HG02884 (cell line): Measurements from ENCODE around the gene TTC28.
"Not testable (repeated sequence)": the region's sequence is repeated elsewhere in the genome, so short reads cannot be mapped to it uniquely, and the experiment has no call there.

Experiments
- ATAC-seq: cut with Tn5 transposase; IDR thresholded peaks from one replicate; pipeline ENCODE4 v1.9.1; 2021; ENCODE audit warnings: mild to moderate bottlenecking, moderate library complexity; ENCODE audit not compliant: unreplicated experiment

The TTC28 gene

GRCh38 chr22:28112548-28113043, 567.0 kb downstream of the TTC28 start:
- no peak for ATAC-seq

GRCh38 chr22:28112190-28112544, 567.5 kb downstream of the TTC28 start:
- no peak for ATAC-seq

DNA sequence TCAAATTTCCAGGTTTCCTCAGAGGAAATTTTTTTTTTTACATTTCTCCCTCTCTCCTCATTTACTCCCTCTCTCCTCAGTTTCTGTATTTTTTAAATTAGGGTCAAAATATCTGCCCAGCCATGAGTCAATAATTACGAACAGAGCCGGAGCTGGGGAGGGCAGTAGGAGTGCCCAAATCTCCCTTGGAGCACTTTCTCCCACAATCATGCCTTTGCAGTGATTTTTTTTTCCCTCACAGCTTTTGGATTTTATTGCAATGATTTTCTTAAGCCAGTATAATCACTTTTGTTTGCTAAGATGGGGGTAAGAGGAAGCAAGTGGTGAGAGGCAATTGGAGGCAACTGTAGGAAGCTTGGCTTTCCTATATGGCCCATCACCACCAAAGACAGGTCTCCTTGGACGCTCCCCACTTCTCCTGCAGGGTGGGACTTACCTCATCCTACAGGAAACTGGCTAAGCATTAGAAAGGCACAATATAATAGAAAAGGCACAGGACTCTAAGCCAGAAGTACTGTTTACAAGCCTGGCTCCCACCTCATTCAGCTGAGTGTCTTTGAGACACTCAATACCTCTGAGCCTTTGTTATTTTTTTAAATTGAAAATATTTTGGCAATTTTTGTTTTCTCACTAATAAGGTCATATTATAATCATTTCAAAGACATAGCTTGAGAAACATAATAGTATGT, 568.0 kb downstream of the TTC28 start:
- no peak for ATAC-seq

DNA sequence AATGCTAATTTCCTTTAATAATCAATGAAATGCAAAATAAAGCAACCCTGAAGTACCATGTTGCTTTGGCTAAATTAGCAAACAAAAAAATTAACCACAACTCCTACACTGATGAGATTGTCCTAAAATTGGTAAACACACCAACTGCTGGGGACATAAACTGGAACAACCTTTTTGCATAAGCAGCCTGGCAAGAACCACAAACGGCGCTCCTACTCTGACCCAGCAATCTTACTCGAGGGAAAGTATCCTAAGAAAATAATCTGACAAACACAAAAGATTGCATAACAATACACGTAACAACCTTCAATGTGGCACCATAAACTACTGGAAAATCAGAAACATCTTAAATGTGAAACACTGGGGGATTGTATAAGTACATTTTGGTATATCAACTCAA, 570.8 kb downstream of the TTC28 start:
- ATAC-seq, result no peak

DNA sequence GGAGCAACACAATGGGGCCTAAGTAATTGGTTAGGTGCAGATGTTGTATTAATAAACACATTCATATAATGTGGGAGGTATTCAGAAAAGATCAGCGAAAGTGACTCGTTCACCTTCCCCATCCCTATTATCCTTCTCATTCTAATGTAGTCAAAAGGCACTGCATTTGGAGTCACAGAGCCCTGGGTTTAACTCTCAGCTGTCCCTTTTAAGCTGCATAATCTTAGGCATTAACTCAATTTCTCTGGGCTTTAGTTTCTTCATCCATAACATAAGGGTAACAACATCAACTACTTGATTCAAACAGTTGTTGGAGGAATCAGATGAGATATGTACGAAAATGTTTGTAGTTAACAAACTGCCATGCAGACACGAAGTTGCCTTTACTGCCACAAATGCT, 573.0 kb downstream of the TTC28 start:
- no peak for ATAC-seq

- no peak for ATAC-seq
Measured at GRCh38 chr22:28105988-28106387, 573.7 kb downstream of the TTC28 start.

GRCh38 chr22:28105413-28105812, 574.2 kb downstream of the TTC28 start:
- ATAC-seq, result no peak

GRCh38 chr22:28103596-28103995, 576.0 kb downstream of the TTC28 start:
- ATAC-seq, result no peak

- ATAC-seq, result no peak
Measured at GRCh38 chr22:28102151-28102812, 577.4 kb downstream of the TTC28 start.

GRCh38 chr22:28097627-28098026, 582.0 kb downstream of the TTC28 start:
- no peak for ATAC-seq

GRCh38 chr22:28096161-28096560, 583.5 kb downstream of the TTC28 start:
- no peak for ATAC-seq

GRCh38 chr22:28095316-28096095, 584.1 kb downstream of the TTC28 start:
- ATAC-seq, result no peak

DNA sequence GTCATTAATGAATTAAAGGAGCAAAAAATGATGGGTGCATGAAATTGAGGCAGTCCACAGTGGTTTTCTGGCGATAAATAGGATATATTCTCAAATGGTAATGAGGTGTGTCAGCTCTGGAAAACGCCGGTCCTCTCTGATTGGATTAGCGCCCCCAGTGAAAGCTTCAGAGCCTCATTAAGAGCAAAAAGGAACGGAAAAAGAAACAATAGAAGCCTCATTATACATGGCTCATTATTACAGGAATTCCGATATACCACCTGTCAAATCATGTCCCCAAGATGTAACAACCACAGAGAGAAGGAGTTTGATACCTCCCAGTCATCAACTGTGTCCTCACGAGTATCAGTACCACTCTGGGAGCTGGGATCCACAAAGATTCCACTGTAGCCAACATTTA, 584.9 kb downstream of the TTC28 start:
- ATAC-seq, result no peak

- ATAC-seq, result no peak
Measured at GRCh38 chr22:28093711-28094110, 585.9 kb downstream of the TTC28 start.

GRCh38 chr22:28091486-28091885, 588.2 kb downstream of the TTC28 start:
- ATAC-seq, result no peak

- not testable (repeated sequence) for ATAC-seq
Measured at GRCh38 chr22:28089541-28089940, 590.1 kb downstream of the TTC28 start.

GRCh38 chr22:28077166-28077565, 602.5 kb downstream of the TTC28 start:
- no peak for ATAC-seq

DNA sequence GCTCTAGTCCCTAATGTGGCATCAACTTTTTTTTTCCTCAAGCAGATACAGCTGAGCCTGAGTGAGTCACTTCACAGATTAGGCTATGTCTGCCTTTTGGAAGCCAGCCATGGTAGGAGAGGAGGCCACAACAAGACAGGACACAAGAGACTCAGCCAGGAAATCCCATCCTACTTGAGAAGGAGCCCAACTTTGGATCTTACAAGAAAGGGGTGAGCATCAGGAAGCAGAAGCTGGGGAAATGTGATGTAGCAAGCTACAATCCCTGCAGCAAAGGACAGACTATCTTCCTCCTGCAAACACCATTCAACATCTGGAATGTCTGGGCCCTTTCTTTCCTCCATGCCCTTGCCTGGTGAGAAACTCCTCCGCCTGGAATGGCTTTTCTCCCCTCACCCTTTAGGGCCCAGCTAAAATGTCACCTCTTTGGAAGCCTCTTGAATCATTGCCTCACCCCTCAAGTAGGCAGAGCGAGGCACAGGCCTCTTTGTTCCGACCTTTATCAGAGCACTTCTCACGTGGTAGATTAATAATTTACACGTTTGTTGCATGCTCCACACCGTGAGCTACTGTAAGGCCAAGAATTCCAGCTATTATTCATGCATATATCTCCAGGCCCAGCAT, 604.2 kb downstream of the TTC28 start:
- no peak for ATAC-seq

- ATAC-seq, result no peak
Measured at GRCh38 chr22:28074526-28074925, 605.1 kb downstream of the TTC28 start.

DNA sequence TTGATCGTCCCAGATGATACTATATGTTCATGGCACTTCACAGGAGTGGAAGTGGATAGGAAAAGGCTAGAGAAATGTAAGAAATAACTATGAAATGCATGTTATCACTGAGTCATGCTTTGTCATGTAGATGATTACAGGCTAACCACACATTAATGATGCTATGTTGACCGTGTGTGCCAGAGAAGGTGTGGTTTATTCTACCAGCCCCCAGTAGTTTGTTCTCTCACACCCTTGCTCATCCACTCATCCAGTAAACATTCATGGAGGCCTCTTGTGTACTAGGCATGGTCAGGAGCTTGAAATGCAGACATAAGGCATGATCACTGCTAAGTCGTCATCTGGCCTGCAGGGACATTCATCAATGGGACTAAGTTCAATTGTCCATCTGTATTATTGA, 607.6 kb downstream of the TTC28 start:
- ATAC-seq, result no peak

DNA sequence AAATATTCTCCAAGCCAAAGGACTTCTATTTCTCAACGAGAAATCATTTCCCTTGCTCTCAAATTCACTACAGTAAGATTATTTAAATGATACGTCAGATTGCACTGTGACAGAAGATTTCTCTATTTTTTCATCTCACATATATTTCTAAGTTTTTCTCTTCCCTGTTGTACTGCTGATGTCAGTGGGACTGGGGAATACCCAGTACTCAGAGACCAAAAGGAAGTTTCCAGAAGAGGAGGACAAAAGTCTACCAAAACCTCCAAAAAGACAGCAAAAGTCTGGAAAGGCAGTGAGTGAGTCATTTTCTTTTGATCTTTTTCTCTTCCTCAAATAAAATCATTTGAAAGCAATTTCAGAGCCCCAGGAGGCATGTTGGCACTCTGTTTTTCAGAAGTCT, 610.8 kb downstream of the TTC28 start:
- ATAC-seq, result no peak
